CD14-positive monocyte (primary cell): ENCODE results near the gene SMIM7. TPM values are rescaled to one million over a fixed set of nuclear protein-coding genes. Genes with fewer than 3 reads are reported as not detected.
A peak's percentile ranks its signal among the peaks of the same experiment; 100 is the strongest.

Experiments
- DNase-seq, 3 donors: peaks; one replicate each; pipeline ENCODE4 v3.0.0-alpha.2; 2011 to 2022
- H2AFZ ChIP-seq: 2 replicates; pipeline ENCODE4 v1.6.0; 2012; ENCODE audit warnings: mild to moderate bottlenecking, low read depth, low read length, inconsistent platforms; ENCODE audit not compliant: insufficient read depth, poor library complexity, severe bottlenecking
- H3K27ac ChIP-seq, 2 donors: 1 replicate in 1 of 2; 2 replicates in 1 of 2; pipeline ENCODE4 v1.5.1; 2012 to 2013; ENCODE audit warnings: low read length in 2 of 2, control low read depth in 1 of 2, inconsistent platforms in 1 of 2, low read depth in 1 of 2, mild to moderate bottlenecking in 1 of 2
- H3K27me3 ChIP-seq, 2 donors: one replicate each; pipeline versions ENCODE4 v1.6.0 to v1.6.1; 2011 to 2013; ENCODE audit warnings: low read length in 2 of 2; ENCODE audit not compliant: control insufficient read depth in 2 of 2, insufficient read depth in 2 of 2
- H3K36me3 ChIP-seq, 2 donors: replicated peaks in 1 of 2; 1 replicate in 1 of 2; 2 replicates in 1 of 2; pipeline versions ENCODE4 v1.5.1 to v1.6.1; 2012 to 2013; ENCODE audit warnings: low read length in 2 of 2, control low read depth in 1 of 2, inconsistent platforms in 1 of 2, mild to moderate bottlenecking in 1 of 2; ENCODE audit not compliant: insufficient read depth in 2 of 2, control insufficient read depth in 1 of 2
- H3K4me1 ChIP-seq, 2 donors: 1 replicate in 1 of 2; 2 replicates in 1 of 2; pipeline versions ENCODE4 v1.5.1 to v1.6.1; 2012 to 2013; ENCODE audit warnings: low read length in 2 of 2, control low read depth in 1 of 2, inconsistent platforms in 1 of 2, mild to moderate bottlenecking in 1 of 2, moderate library complexity in 1 of 2; ENCODE audit not compliant: insufficient read depth in 2 of 2, control insufficient read depth in 1 of 2
- H3K4me2 ChIP-seq: replicated peaks from 2 replicates; pipeline ENCODE3; 2012; ENCODE audit warnings: low read length, moderate library complexity, mild to moderate bottlenecking; ENCODE audit not compliant: poor library complexity, severe bottlenecking; ENCODE audit errors: extremely low read depth
- H3K4me3 ChIP-seq, 3 experiments: fragments of 200-600 bp in 1 of 3; sonication (generic) in 1 of 3; replicated peaks in 1 of 3; 1 replicate in 2 of 3; 2 replicates in 1 of 3; pipeline ENCODE4 v1.5.1; 2011 to 2013; ENCODE audit warnings: low read length in 3 of 3, mild to moderate bottlenecking in 3 of 3, control low read depth in 2 of 3, low read depth in 2 of 3, inconsistent platforms in 1 of 3, moderate library complexity in 1 of 3
- H3K79me2 ChIP-seq: 2 replicates; pipeline ENCODE4 v1.6.0; 2012; ENCODE audit warnings: mild to moderate bottlenecking, control low read depth, inconsistent platforms, low read length, moderate library complexity; ENCODE audit not compliant: insufficient read depth
- H3K9ac ChIP-seq: 2 replicates; pipeline ENCODE4 v1.6.0; 2017; ENCODE audit warnings: low read length, mild to moderate bottlenecking; ENCODE audit not compliant: insufficient read depth, poor library complexity, severe bottlenecking
- H3K9me3 ChIP-seq, 2 donors: replicated peaks in 1 of 2; 1 replicate in 1 of 2; 2 replicates in 1 of 2; pipeline versions ENCODE4 v1.5.1 to v1.6.1; 2012 to 2013; ENCODE audit warnings: low read length in 2 of 2, control low read depth in 1 of 2; ENCODE audit not compliant: control insufficient read depth in 1 of 2, insufficient read depth in 1 of 2
- H4K20me1 ChIP-seq: 2 replicates; pipeline ENCODE4 v1.6.0; 2012; ENCODE audit warnings: mild to moderate bottlenecking, low read length, control low read depth, moderate library complexity; ENCODE audit not compliant: insufficient read depth
- H3K27ac Mint-ChIP-seq, 7 donors: one replicate each; pipeline ENCODE4 v1.8.0; 2020; ENCODE audit warnings: mild to moderate bottlenecking in 7 of 7, mixed read lengths in 7 of 7, moderate library complexity in 6 of 7, inconsistent platforms in 2 of 7
- H3K27me3 Mint-ChIP-seq, 3 donors: one replicate each; pipeline ENCODE4 v1.8.0; 2021 to 2022; ENCODE audit warnings: low read depth in 3 of 3, mild to moderate bottlenecking in 3 of 3, mixed read lengths in 3 of 3, moderate library complexity in 3 of 3, inconsistent platforms in 1 of 3
- H3K36me3 Mint-ChIP-seq, 2 donors: one replicate each; pipeline ENCODE4 v1.8.0; 2020; ENCODE audit warnings: mixed read lengths in 2 of 2, inconsistent platforms in 1 of 2, mild to moderate bottlenecking in 1 of 2
- H3K4me1 Mint-ChIP-seq: one replicate; pipeline ENCODE4 v1.8.0; 2020; ENCODE audit warnings: mild to moderate bottlenecking, mixed read lengths
- H3K4me3 Mint-ChIP-seq, 2 donors: one replicate each; pipeline ENCODE4 v1.8.0; 2020; ENCODE audit warnings: mild to moderate bottlenecking in 2 of 2, mixed read lengths in 2 of 2, moderate library complexity in 1 of 2
- H3K9me3 Mint-ChIP-seq, 7 donors: one replicate each; pipeline ENCODE4 v1.8.0; 2020 to 2022; ENCODE audit warnings: mixed read lengths in 7 of 7, mild to moderate bottlenecking in 6 of 7, moderate library complexity in 6 of 7, inconsistent platforms in 2 of 7
- WGBS: methylation state at CpG from one replicate; pipeline ENCODE4 v1.1.5; 2013; ENCODE audit warnings: missing lambda C conversion rate; ENCODE audit not compliant: insufficient coverage; 5-methylcytosine and 5-hydroxymethylcytosine counted together
- intact Hi-C, 2 donors: fragments of 100-400 bp; cut with micrococcal nuclease; formaldehyde crosslinking; loops; one replicate each; pipeline versions ENCODE4 v1.15.0 to v1.15.1; 2023
- polyA plus RNA-seq, 3 donors: library from polyadenylated mRNA; depleted of rRNA in 1 of 3; unstranded in 2 of 3; stranded (reverse) in 1 of 3; fragments of 300-500 nt in 2 of 3; fragments of >200 nt in 1 of 3; fragmentation: Illumina TruSeq in 2 of 3; gene quantifications; 1 replicate in 2 of 3; 2 replicates in 1 of 3; pipeline ENCODE4 v1.2.3, GENCODE V29; 2012 to 2021
- TF ChIP-seq, protein P1 (sequence below): fragments of 200-600 bp; IDR thresholded peaks from one replicate; pipeline ENCODE4 v1.8.0; 2022; ENCODE audit warnings: antibody characterized with exemption, mild to moderate bottlenecking

Gene SMIM7
- polyA plus RNA-seq, 3 donors, result 65.5 to 91.7 (median 86.7) TPM

DNA sequence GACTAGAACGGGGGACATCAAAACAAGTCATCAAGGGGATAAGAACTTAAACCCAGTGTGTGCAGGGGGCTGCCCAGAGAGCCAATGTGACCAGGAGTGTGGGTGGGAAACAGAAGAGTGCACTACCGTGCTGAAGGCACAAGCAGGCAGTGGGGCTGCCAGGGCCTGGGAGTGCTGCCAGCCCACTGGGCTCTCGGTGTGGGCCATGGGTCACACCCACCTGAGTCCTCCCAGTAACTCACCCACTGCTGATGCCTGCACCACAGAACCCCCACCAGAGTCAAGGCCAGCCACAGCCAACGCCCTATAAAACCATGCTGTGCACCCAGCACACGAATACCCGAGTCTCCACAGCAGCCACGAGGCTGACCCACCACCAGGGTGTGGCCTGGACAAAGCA lies 40.5 kb downstream of the SMIM7 start:
- H4K20me1 ChIP-seq, result peaks cover 100% of the 10 kb centered on the region
- H3K36me3 Mint-ChIP-seq, result peaks cover 16 to 19% of the 10 kb centered on the region in 2 donors
- DNase-seq, result no peak
- TF ChIP-seq, protein P1, sequence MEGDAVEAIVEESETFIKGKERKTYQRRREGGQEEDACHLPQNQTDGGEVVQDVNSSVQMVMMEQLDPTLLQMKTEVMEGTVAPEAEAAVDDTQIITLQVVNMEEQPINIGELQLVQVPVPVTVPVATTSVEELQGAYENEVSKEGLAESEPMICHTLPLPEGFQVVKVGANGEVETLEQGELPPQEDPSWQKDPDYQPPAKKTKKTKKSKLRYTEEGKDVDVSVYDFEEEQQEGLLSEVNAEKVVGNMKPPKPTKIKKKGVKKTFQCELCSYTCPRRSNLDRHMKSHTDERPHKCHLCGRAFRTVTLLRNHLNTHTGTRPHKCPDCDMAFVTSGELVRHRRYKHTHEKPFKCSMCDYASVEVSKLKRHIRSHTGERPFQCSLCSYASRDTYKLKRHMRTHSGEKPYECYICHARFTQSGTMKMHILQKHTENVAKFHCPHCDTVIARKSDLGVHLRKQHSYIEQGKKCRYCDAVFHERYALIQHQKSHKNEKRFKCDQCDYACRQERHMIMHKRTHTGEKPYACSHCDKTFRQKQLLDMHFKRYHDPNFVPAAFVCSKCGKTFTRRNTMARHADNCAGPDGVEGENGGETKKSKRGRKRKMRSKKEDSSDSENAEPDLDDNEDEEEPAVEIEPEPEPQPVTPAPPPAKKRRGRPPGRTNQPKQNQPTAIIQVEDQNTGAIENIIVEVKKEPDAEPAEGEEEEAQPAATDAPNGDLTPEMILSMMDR, result no peak
- H3K4me3 ChIP-seq, result no peak overlapping the region
- no peaks in the 10 kb centered on the region for H3K27me3 ChIP-seq
- intact Hi-C loops, result no loop called here
- peak overlapping the region in 2 of 7 donors; percentile 2 to 59 for H3K27ac Mint-ChIP-seq
- H3K9me3 ChIP-seq, result no peaks in the 10 kb centered on the region
- H3K4me1 Mint-ChIP-seq, result peaks cover 44% of the 10 kb centered on the region
- no peaks in the 10 kb centered on the region for H3K27me3 Mint-ChIP-seq
- peaks cover 9 to 18% of the 10 kb centered on the region in 2 donors for H3K4me1 ChIP-seq
- no peak overlapping the region for H2AFZ ChIP-seq
- peak overlapping the region in 1 of 2 donors; percentile 7 for H3K27ac ChIP-seq
- 100% methylated on average over 4 of the region's 7 CpGs for WGBS
- H3K4me3 Mint-ChIP-seq, result no peak overlapping the region
- H3K9ac ChIP-seq, result no peak overlapping the region
- no peak overlapping the region for H3K4me2 ChIP-seq
- peaks cover 12 to 36% of the 10 kb centered on the region in 2 donors for H3K36me3 ChIP-seq
- H3K9me3 Mint-ChIP-seq, result no peaks in the 10 kb centered on the region
- peaks cover 100% of the 10 kb centered on the region for H3K79me2 ChIP-seq

DNA sequence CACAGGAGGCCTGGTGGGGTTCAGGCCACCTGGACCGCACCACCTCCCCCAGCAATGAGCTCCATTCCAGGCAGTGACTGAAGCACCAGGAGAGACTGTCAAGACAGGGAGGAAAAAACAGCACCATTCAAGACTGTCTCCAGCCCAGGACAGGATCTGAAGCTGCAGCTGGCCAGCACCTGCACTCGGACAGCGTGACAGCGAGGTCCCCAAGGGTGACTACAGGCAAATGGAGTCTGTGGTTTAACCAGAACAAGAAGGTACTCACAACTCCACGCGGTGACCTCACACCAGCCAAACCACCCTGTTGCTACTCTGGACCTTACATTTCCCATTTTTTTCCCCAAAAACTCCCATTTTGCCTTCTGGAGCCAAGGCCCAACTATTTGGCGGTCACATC lies 41.7 kb downstream of the SMIM7 start:
- H3K27me3 ChIP-seq, result no peaks in the 10 kb centered on the region
- H3K4me1 ChIP-seq, result peaks cover 21 to 29% of the 10 kb centered on the region in 2 donors
- WGBS, result 91% methylated on average over 7 of the region's 7 CpGs
- H3K4me1 Mint-ChIP-seq, result peaks cover 54% of the 10 kb centered on the region
- TF ChIP-seq, protein P1, result no peak
- H3K36me3 ChIP-seq, result peaks cover 4 to 24% of the 10 kb centered on the region in 2 donors
- H3K4me2 ChIP-seq, result no peak overlapping the region
- H3K4me3 Mint-ChIP-seq, result no peak overlapping the region
- no peak for DNase-seq
- no peak overlapping the region for H3K9ac ChIP-seq
- H3K36me3 Mint-ChIP-seq, result peaks cover 11 to 13% of the 10 kb centered on the region in 2 donors
- H3K27me3 Mint-ChIP-seq, result no peaks in the 10 kb centered on the region
- H2AFZ ChIP-seq, result no peak overlapping the region
- H4K20me1 ChIP-seq, result peaks cover 100% of the 10 kb centered on the region
- peak overlapping the region in 1 of 7 donors; percentile 28 for H3K27ac Mint-ChIP-seq
- no peak overlapping the region for H3K27ac ChIP-seq
- peaks cover 100% of the 10 kb centered on the region for H3K79me2 ChIP-seq
- no peaks in the 10 kb centered on the region for H3K9me3 ChIP-seq
- no peak overlapping the region for H3K4me3 ChIP-seq
- H3K9me3 Mint-ChIP-seq, result no peaks in the 10 kb centered on the region
- intact Hi-C loops, result no loop called here
